ENCODE data around the gene EPS15.

Gene EPS15

DNA sequence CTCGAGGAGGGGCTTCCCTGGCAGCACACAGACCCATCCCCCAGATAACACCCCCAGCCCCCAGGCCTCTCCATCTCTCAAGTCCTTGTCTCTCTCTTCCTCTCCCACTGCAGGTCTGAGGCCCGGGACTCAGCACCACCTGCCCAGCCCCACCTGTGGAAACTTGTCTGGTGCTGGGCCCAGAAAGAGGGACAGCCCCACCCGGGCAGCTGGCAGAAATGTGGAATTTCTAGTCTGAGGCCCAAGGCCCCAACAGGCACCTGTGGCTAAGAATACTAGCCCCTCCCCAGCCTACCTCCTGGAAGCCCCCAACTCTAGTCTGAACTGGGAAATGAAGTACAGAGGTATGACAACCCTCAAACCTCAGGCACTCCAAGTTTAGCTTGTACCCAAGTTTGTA is 204.1 kb downstream of the EPS15 start:
- DNase-seq (ENCODE audit: low read depth) = no peak

DNA sequence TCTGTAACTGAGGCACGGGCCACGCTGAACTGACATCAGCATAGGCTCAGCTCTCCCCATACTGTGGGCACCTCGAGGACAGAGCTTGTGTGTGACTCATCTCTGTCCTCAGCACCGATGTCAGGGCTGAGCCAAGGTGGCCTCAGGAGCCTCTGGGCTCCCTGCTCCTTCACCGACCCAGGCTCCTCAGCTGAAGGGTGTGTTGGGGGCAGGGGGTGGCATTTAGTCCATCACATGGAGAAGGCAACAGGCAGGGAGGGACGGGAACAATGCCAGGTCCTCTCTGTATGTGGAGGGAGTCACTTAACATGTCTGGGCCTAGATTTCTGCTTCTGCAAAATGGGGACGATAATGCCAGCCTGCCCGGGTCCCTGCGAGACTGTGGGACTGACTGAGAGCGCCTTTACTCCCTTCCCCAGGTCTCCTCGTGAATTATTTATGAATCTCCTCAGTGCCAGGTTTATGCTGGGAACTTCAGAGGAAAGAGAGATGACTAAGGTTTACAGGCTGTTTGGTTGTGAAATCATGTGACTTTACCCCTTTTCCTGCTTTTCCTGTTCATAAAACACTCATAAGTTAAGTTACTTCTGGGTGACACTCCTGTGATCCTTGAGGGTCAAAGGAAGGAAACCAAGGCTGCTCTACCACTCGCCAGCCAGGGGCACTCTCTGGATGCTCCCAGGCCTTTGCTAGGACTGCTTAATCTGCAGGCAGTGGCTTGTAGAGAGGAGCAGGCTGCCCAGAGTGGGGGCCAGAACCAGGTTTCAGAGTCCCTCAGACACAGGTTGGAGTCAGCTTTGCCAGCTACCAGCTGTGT is 204.9 kb downstream of the EPS15 start:
- DNase-seq (ENCODE audit: low read depth) = no peak

DNA sequence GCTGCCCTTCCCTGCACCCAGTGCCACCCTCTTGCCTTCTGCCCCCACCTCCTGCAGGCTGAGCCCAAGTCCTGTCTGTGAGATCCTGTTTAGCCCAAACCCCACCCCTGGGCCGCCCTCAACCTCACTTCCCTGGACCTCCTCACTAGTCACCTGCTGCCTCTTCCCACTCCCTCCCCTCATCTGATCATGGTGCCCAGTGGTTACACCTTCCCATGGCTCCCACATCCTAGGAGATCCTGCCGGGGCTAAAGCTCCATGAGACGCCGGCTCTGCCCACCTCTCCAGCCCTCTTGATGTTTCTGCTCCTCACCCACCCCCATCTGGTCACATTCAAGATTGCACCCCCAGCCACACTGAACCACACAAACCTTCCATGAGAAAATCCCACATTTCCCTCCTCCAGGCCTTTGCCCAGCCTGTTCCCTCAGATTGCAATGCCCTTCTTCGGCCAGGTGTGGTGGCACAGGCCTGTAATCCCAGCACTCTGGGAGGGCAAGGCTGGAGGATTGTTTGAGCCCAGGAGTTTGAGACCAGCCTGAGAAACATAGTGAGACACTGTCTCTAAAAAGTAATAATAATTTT is 205.7 kb downstream of the EPS15 start:
- DNase-seq (ENCODE audit: low read depth) = no peak

DNA sequence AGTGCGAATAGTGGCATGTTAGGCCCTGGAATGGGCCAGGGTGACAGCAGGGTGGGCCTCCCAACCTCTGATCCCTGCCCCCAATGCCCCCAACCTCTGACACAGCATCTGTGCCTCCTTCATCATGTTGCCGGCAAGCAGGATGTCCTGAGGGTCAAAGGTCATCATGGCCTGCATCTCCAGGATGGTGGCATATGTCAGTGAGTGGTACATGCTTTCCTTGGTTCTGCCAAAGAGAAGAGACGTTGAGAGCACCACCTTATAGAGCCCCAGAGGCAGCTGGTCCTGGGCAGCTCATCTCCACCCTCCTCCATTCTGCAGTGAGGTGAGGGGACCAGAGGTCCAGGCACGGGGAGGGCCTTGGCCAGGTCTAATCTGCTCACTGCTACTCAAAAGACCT is 206.3 kb downstream of the EPS15 start:
- no peak for DNase-seq (ENCODE audit: low read depth)

DNA sequence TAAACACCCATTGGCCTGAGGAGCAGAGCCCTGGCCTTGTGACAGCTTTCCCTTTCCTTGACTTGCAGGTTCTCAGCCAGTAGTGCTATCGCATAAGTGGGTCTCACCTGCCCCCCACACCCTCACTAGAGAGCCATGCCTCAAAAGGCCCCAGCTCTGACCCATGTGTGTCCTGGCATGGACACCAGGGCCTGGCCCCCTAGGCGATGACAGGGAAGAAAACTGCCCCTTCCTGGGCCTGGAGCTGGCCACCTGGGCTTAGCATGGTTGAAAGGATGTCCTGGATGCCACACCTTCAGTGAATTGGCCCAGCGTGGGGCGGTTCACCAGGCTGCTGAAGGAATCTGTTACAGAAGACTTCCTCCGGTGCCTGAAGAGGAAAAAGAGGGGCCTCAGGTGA is 207.2 kb downstream of the EPS15 start:
- DNase-seq (ENCODE audit: low read depth) = no peak

DNA sequence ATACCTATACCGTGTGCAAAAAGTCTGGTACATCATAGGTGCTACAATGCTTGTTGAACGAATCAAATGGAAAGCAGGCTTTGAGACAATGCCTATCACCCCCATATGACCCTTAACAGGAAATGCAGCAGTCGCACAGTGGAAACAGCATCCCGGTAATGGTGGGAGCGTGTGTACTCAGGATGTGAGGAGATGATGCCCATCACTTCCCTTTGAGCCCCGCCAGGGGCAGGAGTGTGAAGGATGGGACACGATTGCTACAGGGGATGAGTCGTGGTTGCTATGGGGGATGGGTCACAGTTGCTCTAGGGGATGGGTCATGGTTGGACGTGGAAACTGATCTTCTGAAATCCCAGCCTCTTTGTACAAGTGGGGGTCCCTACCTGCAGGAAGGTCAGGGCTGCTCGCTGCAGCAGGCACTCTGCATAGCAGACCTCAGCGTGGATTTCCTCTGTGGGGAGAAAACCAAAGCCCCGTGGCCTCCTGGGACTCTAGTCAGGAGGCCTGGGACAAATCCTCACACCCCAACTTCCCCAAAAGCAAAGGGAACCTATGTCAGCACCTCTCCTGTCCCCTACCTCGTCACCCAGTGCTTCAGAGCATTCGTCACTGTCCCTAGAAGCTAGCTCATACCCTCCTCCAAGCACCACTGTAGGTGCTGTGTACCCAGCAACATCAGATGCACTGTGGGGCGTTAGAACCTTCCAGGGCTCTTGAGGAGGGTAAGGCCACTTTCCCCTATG is 208.0 kb downstream of the EPS15 start:
- no peak for DNase-seq (ENCODE audit: low read depth)

DNA sequence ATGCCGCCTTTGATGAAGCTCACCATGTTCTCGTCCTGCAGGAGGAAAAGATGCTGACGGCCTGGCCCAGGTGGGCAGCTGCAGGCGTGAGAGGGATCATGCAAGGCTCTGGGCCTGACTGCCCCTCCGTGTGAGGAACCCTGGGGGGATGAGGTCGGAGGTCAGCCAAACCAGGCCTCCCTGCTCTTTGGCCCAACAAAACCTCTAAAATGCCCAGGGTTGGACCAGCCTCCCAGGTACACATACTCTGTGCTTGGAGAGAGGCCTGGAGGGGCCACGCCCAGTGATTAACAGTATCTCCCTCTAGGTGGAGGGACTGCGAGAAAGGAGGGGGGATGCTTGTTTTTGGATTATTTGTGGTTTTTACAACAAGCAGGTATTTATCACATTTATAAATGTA is 209.8 kb downstream of the EPS15 start:
- DNase-seq (ENCODE audit: low read depth) = no peak

DNA sequence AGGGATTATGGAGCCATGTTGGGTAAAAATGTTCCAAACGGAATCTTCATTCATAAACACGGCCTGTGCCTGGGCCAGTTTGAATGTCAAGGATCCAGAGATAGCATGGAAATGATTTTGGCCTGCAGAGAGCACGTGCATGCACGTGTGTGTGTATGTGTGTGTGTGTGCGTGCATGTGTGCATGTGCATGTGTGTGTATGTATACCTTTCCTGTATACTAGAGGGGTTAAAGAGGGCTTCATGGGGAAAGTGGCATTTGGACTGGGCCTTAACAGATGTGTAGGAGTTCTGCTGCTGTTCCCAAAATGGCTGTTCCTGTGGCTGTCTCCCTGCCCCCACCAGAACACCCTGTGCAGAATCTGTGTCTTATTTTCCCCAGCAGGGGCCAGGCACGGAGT is 210.4 kb downstream of the EPS15 start:
- DNase-seq (ENCODE audit: low read depth) = no peak

DNA sequence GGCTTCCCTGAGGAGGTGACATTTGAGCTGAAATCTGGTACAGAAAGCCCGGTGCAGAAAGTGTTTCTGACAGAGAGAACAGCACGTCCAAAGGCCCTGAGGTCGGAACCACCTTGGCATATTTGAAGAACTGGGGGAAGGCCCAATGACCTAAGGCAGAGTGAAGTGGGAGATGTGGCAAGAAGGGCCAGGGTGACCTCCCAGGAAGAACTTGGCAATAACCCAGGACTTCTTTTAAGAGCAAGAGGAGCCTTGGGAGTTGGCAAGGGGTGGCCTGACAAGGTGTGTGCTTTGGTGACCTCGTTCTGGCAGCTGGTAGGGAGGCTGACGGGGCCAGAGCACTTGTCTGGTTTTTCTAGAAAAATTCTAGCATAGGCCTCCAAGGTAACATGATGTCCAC is 212.1 kb downstream of the EPS15 start:
- DNase-seq (ENCODE audit: low read depth) = no peak

DNA sequence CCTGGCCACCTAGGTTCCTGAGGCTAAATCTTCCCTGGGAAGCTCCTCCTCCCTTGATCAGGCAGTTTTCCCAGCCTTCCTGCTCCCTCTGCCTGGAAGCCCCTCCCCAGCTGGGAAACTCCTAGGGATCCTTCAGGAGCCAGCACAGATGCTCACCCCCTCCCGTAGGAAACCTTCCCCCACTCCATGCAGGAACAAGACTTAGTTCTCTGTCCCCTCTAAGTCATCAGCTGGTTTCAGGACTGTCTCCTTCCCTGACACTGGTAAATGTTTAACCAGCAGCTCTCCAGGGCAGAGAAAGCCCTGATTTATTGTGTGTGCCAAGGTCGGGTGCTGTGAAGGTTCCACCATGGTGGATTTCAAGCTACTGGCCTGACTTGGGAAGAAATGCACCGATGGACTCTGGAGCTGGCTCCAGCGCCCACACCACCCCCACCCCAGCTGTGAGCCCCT is 213.7 kb downstream of the EPS15 start:
- no peak for DNase-seq (ENCODE audit: low read depth)

DNA sequence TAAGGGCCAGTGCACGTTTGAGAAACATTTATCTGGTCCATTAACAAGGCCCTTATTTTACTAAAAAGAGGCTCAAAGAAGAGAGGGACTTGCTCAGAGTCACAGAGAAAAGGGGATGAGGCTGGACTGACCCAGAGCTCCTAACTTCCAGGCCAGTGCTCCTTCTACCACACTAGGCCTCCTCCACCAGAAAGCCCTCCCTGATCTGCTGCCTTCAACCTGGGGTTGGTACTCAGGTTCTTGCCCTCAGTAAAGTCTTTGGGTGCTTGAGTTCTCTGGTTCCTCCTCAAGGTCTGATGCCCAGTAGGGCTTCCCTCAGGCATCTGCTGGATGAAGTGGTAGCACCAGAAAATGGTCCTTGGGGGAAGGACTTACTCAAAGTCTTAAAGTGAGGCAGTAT is 214.7 kb downstream of the EPS15 start:
- no peak for DNase-seq (ENCODE audit: low read depth)

All from activated T-helper 9 cell treated with anti-CD3 and anti-CD28 coated beads, Interleukin-2, amount 50 U/mL, for 16 hours (primary cell).